ENCODE results near the gene SIMC1. TPM values are rescaled to one million over a fixed set of nuclear protein-coding genes. Genes with fewer than 3 reads are reported as not detected.

Gene SIMC1
- total RNA-seq, 1 experiment from 2014 or later = 19.2 TPM

- DNase-seq (ENCODE audit: low read depth, low spot score) (no peak), ATAC-seq (no peak)
- Histone ChIP-seq H3K36me3 (ENCODE audit: control insufficient read depth, insufficient read depth, low read length) (peaks cover 12% of the 10 kb centered on the region), H3K4me3 (ENCODE audit: low read depth in 2 of 2, low read length in 2 of 2) (no peak overlapping the region), H3K27ac (ENCODE audit: low read length) (no peak overlapping the region), H3K4me1 (ENCODE audit: control insufficient read depth, insufficient read depth, low read length) (no peaks in the 10 kb centered on the region), H3K27me3 (ENCODE audit: control insufficient read depth, insufficient read depth, low read length) (no peaks in the 10 kb centered on the region), H3K9me3 (ENCODE audit: control insufficient read depth, insufficient read depth, low read depth, low read length) (no peaks in the 10 kb centered on the region)
- intact Hi-C loops (cut with micrococcal nuclease; ENCODE audit: unreplicated experiment) = no loop called here
- ChIA-PET CTCF (no interaction called here), POLR2A (no interaction called here)
- in situ Hi-C loops (cut with HindIII; ENCODE audit: low pct_unique_long_range_greater_than_20kb, low sequenced_read_pairs) = no loop called here
- no TSS peak for BruUV-seq (replicated peaks)
- no peak for TF ChIP-seq TCF7L2 (IDR thresholded peaks at IDR 0.05; ENCODE audit: low read depth, low read length)
These were observed 103.9 kb downstream of the SIMC1 start for GRCh38 chr5:176342158-176342483.

- ATAC-seq = no peak
- intact Hi-C loops (cut with micrococcal nuclease; ENCODE audit: unreplicated experiment) = no loop called here
These were observed 104.7 kb downstream of the SIMC1 start for GRCh38 chr5:176342766-176343458.

More at GRCh38 chr5:176342766-176343458, 104.7 kb downstream of the SIMC1 start:
- Histone ChIP-seq H3K4me1 (ENCODE audit: control insufficient read depth, insufficient read depth, low read length) (no peaks in the 10 kb centered on the region), H3K9me3 (ENCODE audit: control insufficient read depth, insufficient read depth, low read depth, low read length) (no peaks in the 10 kb centered on the region), H3K36me3 (ENCODE audit: control insufficient read depth, insufficient read depth, low read length) (peaks cover 12% of the 10 kb centered on the region), H3K4me3 (ENCODE audit: low read depth in 2 of 2, low read length in 2 of 2) (no peak overlapping the region), H3K27me3 (ENCODE audit: control insufficient read depth, insufficient read depth, low read length) (no peaks in the 10 kb centered on the region), H3K27ac (ENCODE audit: low read length) (no peak overlapping the region)
- TF ChIP-seq SIN3A (IDR thresholded peaks at IDR 0.05; ENCODE audit: borderline replicate concordance, insufficient read depth, low read depth, low read length) (no peak), REST (IDR thresholded peaks at IDR 0.05; ENCODE audit: insufficient read depth in 1 of 2, low read depth in 2 of 2, low read length in 1 of 2) (no peak), TCF7L2 (IDR thresholded peaks at IDR 0.05; ENCODE audit: low read depth, low read length) (no peak), CTCF (IDR thresholded peaks at IDR 0.05) (no peak), POLR2AphosphoS5 (IDR thresholded peaks at IDR 0.05; ENCODE audit: low read depth, low read length) (no peak)
- ChIA-PET POLR2A (no interaction called here), CTCF (interaction anchor here (0.6 kb wide), 1 partner anchor 49 kb away, joined by 4 read pairs; no protein-coding TSS in a partner anchor)
- DNase-seq (ENCODE audit: low read depth, low spot score) = no peak
- no TSS peak for BruUV-seq (replicated peaks)
- in situ Hi-C loops (cut with HindIII; ENCODE audit: low pct_unique_long_range_greater_than_20kb, low sequenced_read_pairs) = no loop called here

Data from Panc1 (cell line).